Thymus (tissue), 11 donors: ENCODE data around the gene PPHLN1. TPM values are rescaled to one million over a fixed set of nuclear protein-coding genes. Genes with fewer than 3 reads are reported as not detected.

Experiments
- DNase-seq, 9 donors: peaks; one replicate each; pipeline ENCODE4 v3.0.0-alpha.2; 2013; ENCODE audit warnings: low spot score in 9 of 9, low read depth in 6 of 9, missing footprints in 1 of 9
- H3K27ac ChIP-seq, 2 donors: one replicate each; pipeline ENCODE4 v1.5.1; 2013; ENCODE audit warnings: control low read depth in 1 of 2, low read depth in 1 of 2, low read length in 1 of 2, mild to moderate bottlenecking in 1 of 2, moderate library complexity in 1 of 2
- H3K27me3 ChIP-seq, 2 donors: one replicate each; pipeline ENCODE4 v1.5.1; 2013; ENCODE audit warnings: low read length in 1 of 2; ENCODE audit not compliant: control insufficient read depth in 2 of 2, insufficient read depth in 1 of 2
- H3K36me3 ChIP-seq, 2 donors: one replicate each; pipeline ENCODE4 v1.5.1; 2013; ENCODE audit warnings: low read length in 1 of 2, mild to moderate bottlenecking in 1 of 2, moderate library complexity in 1 of 2; ENCODE audit not compliant: control insufficient read depth in 2 of 2, insufficient read depth in 2 of 2
- H3K4me1 ChIP-seq, 2 donors: one replicate each; pipeline ENCODE4 v1.5.1; 2013; ENCODE audit warnings: low read length in 2 of 2; ENCODE audit not compliant: control insufficient read depth in 2 of 2, insufficient read depth in 2 of 2
- H3K4me3 ChIP-seq, 2 donors: one replicate each; pipeline ENCODE4 v1.5.1; 2013; ENCODE audit warnings: low read length in 2 of 2, control low read depth in 1 of 2, mild to moderate bottlenecking in 1 of 2
- H3K9me3 ChIP-seq, 2 donors: one replicate each; pipeline ENCODE4 v1.5.1; 2013; ENCODE audit warnings: low read length in 1 of 2, mild to moderate bottlenecking in 1 of 2; ENCODE audit not compliant: control insufficient read depth in 2 of 2, insufficient read depth in 1 of 2
- WGBS: extraction: QIAGEN DNeasy Blood & Tissue Kit; methylation state at CpG from one replicate; pipeline ENCODE4 v1.1.7; 2013; 5-methylcytosine and 5-hydroxymethylcytosine counted together
- polyA plus RNA-seq: library from polyadenylated mRNA; stranded (reverse); fragments of 200-250 nt; gene quantifications from one replicate; pipeline ENCODE4 v1.2.3, GENCODE V29; 2013
- total RNA-seq: library from RNA; stranded (reverse); fragments of 120-200 nt; gene quantifications from one replicate; pipeline ENCODE4 v1.2.4, GENCODE V29; 2013
- donor health status: healthy.

Gene PPHLN1
- total and polyA plus RNA-seq, 2 donors: 60.7 to 64.5 TPM

- Histone ChIP-seq H3K27me3 (no peaks in the 10 kb centered on the region), H3K36me3 (peaks cover 18 to 33% of the 10 kb centered on the region in 2 donors), H3K4me3 (no peak overlapping the region), H3K9me3 (no peaks in the 10 kb centered on the region), H3K4me1 (no peaks in the 10 kb centered on the region), H3K27ac (no peak overlapping the region)
- 98% methylated on average over 9 of the region's 9 CpGs for WGBS
- no peak for DNase-seq
Measured at GRCh38 chr12:42448841-42449240, 122.9 kb downstream of the PPHLN1 start.

GRCh38 chr12:42450248-42450647 lies 124.3 kb downstream of the PPHLN1 start:
- no peak for DNase-seq
- Histone ChIP-seq H3K4me3 (no peak overlapping the region), H3K9me3 (no peaks in the 10 kb centered on the region), H3K27ac (no peak overlapping the region), H3K36me3 (peaks cover 13 to 24% of the 10 kb centered on the region in 2 donors), H3K27me3 (no peaks in the 10 kb centered on the region), H3K4me1 (no peaks in the 10 kb centered on the region)
- 92% methylated on average over 2 of the region's 2 CpGs for WGBS

- Histone ChIP-seq H3K9me3 (no peaks in the 10 kb centered on the region), H3K27me3 (no peaks in the 10 kb centered on the region), H3K36me3 (no peaks in the 10 kb centered on the region), H3K27ac (no peak overlapping the region), H3K4me1 (no peaks in the 10 kb centered on the region), H3K4me3 (no peak overlapping the region)
- no peak for DNase-seq
- WGBS: 97% methylated on average over 2 of the region's 2 CpGs
Measured at GRCh38 chr12:42458575-42458974, 132.6 kb downstream of the PPHLN1 start.

- DNase-seq: no peak
- Histone ChIP-seq H3K4me3 (no peak overlapping the region), H3K36me3 (no peaks in the 10 kb centered on the region), H3K27me3 (no peaks in the 10 kb centered on the region), H3K9me3 (no peaks in the 10 kb centered on the region), H3K27ac (no peak overlapping the region), H3K4me1 (no peaks in the 10 kb centered on the region)
- 97% methylated on average over 12 of the region's 12 CpGs for WGBS
Measured at GRCh38 chr12:42459336-42459847, 133.4 kb downstream of the PPHLN1 start.

- Histone ChIP-seq H3K9me3 (no peaks in the 10 kb centered on the region), H3K36me3 (no peaks in the 10 kb centered on the region), H3K4me3 (no peak overlapping the region), H3K27me3 (no peaks in the 10 kb centered on the region), H3K27ac (no peak overlapping the region), H3K4me1 (no peaks in the 10 kb centered on the region)
- 81% methylated on average over 3 of the region's 3 CpGs for WGBS
- no peak for DNase-seq
Measured at GRCh38 chr12:42462486-42462885, 136.5 kb downstream of the PPHLN1 start.

GRCh38 chr12:42463671-42464070 lies 137.7 kb downstream of the PPHLN1 start:
- Histone ChIP-seq H3K9me3 (no peaks in the 10 kb centered on the region), H3K27me3 (no peaks in the 10 kb centered on the region), H3K27ac (no peak overlapping the region), H3K4me3 (no peak overlapping the region), H3K4me1 (peaks cover under 1 to 5% of the 10 kb centered on the region in 2 donors), H3K36me3 (no peaks in the 10 kb centered on the region)
- 96% methylated on average over 4 of the region's 4 CpGs for WGBS
- DNase-seq: no peak

GRCh38 chr12:42468341-42468821 lies 142.4 kb downstream of the PPHLN1 start:
- Histone ChIP-seq H3K27ac (no peak overlapping the region), H3K27me3 (no peaks in the 10 kb centered on the region), H3K36me3 (no peaks in the 10 kb centered on the region), H3K4me3 (no peak overlapping the region), H3K9me3 (no peaks in the 10 kb centered on the region), H3K4me1 (peaks cover 10 to 18% of the 10 kb centered on the region in 2 donors)
- 15% methylated on average over 9 of the region's 9 CpGs for WGBS
- DNase-seq: peak in 1 of 9 donors; percentile 40

- no peaks in the 10 kb centered on the region for H3K27me3 ChIP-seq
- H3K27ac ChIP-seq: peak overlapping the region; percentile 10 to 79
- WGBS: 8% methylated on average over 3 of the region's 3 CpGs
- no peak for DNase-seq
- H3K36me3 ChIP-seq: no peaks in the 10 kb centered on the region
- H3K9me3 ChIP-seq: no peaks in the 10 kb centered on the region
- peak overlapping the region in 1 of 2 donors; percentile 11 for H3K4me3 ChIP-seq
- H3K4me1 ChIP-seq: peaks cover 10 to 18% of the 10 kb centered on the region in 2 donors
Measured at GRCh38 chr12:42468921-42469320, 143.0 kb downstream of the PPHLN1 start.

- 28% methylated on average over 7 of the region's 7 CpGs for WGBS
- DNase-seq: peak in 7 of 9 donors; percentile 27 to 82 (median 58)
- Histone ChIP-seq H3K36me3 (no peaks in the 10 kb centered on the region), H3K4me3 (peak overlapping the region; percentile 2 to 11), H3K27ac (peak overlapping the region; percentile 47 to 79), H3K4me1 (peaks cover 10 to 18% of the 10 kb centered on the region in 2 donors), H3K27me3 (no peaks in the 10 kb centered on the region), H3K9me3 (no peaks in the 10 kb centered on the region)
Measured at GRCh38 chr12:42469355-42470175, 143.6 kb downstream of the PPHLN1 start.
